Stimulated activated effector memory CD8-positive, alpha-beta T cell treated with anti-CD3 and anti-CD28 coated beads, Interleukin-12 subunit alpha, Interleukin-12 subunit beta, amount 100 ng/mL, for 72 hours (primary cell): ENCODE results near the gene SYNE2.
"Not testable (repeated sequence)": the region's sequence is repeated elsewhere in the genome, so short reads cannot be mapped to it uniquely, and the experiment has no call there.

Experiments used
- ATAC-seq: fragments of 150-1000 bp; cut with Tn5 transposase; 2 replicates; pipeline ENCODE4 v1.10.0; 2021
- DNase-seq, 2 donors: peaks; one replicate each; pipeline ENCODE4 v3.0.0; 2021 to 2022; ENCODE audit warnings: low spot score in 2 of 2
- H3K27ac Mint-ChIP-seq: one replicate; pipeline ENCODE4 v1.8.0; 2022; ENCODE audit warnings: mild to moderate bottlenecking, mixed read lengths
- H3K36me3 Mint-ChIP-seq: one replicate; pipeline ENCODE4 v1.8.0; 2022; ENCODE audit warnings: mild to moderate bottlenecking, mixed read lengths
- H3K4me1 Mint-ChIP-seq: one replicate; pipeline ENCODE4 v1.8.0; 2022; ENCODE audit warnings: mixed read lengths
- H3K4me3 Mint-ChIP-seq: one replicate; pipeline ENCODE4 v1.8.0; 2022; ENCODE audit warnings: mild to moderate bottlenecking, mixed read lengths
- H3K9me3 Mint-ChIP-seq: one replicate; pipeline ENCODE4 v1.8.0; 2022; ENCODE audit warnings: mixed read lengths

SYNE2 gene

DNA sequence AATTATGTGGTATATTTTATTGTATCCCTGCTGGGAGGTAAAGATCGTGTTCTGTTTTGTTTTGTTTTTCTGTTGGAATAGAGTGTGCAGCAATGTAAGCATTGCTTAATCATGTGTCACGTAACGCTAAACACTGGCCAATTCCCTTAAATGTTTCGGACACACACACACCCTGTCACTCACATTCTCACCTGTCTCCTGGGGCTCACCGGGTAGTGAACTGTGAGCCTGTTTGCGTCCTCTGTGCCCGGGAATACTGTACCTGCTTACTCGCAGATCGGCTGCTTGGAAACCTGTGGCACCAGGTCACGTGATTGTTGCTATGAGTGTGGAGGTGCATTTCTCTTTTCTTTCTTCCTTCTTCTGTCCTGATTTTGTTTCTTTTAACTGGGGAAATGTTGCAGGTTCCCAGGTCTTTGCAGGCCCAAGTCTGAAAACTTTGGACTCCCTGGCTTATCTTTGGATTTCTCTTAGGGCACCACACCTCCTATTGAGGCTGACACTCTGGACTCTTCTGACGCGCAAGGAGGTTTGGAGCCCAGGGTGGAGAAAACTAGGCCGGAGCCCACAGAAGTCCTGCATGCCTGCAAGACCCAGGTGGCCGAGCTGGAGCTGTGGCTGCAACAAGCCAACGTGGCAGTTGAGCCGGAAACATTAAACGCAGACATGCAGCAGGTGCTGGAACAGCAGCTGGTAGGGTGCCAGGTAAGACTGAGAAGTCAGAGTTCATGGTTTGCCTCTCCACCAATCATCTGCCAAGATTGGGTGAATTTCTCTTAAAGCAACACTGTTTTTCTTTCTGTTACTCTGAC lies 260.3 kb downstream of the SYNE2 start:
- Mint-ChIP-seq H3K4me3 (no peak overlapping the region), H3K9me3 (no peaks in the 10 kb centered on the region), H3K27ac (peak overlapping the region; percentile 48), H3K36me3 (peaks cover 79% of the 10 kb centered on the region), H3K4me1 (no peaks in the 10 kb centered on the region)
- no peak for DNase-seq
- no peak for ATAC-seq

DNA sequence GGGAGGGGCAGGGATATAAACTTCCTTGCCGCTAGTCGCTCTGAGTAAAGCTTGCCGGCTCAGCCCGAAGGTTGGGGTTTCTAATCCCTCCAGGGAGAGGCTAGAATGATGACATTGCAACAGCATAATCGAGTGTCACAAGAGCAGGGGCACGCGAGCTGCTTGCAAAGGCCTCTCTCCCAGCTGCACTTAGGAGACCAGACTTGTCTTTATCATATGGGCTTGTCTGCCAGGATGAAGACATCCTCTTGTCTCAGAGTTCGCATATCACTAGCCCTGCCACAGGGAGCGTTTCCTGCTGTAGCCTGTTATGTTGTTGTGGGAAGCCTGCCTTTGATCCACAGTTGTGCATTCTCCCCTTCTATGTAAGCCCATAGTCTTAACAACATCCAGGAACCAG lies 261.4 kb downstream of the SYNE2 start:
- H3K36me3 Mint-ChIP-seq: peaks cover 89% of the 10 kb centered on the region
- H3K4me1 Mint-ChIP-seq: peaks cover under 1% of the 10 kb centered on the region
- peak overlapping the region; percentile 52 for H3K27ac Mint-ChIP-seq
- no peaks in the 10 kb centered on the region for H3K9me3 Mint-ChIP-seq
- H3K4me3 Mint-ChIP-seq: no peak overlapping the region
- ATAC-seq (no peak), DNase-seq (no peak)

DNA sequence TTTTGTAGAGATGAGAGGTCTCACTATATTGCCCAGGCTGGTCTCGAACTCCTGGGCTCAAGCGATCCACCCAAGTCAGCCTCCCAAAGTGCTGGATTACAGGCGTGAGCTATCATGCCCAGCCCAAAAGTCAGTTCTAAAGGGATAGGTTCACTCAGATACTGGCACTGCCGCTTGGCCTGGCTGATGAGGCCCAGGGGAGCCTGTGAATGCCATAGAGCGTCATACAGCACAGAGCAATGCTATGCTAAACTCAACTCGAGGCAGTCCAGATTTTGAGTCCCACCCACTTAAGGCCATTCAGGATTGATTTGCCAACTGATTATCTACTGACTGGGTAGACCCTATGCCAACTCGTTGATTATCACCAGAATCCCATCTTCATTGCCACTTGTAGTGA lies 262.0 kb downstream of the SYNE2 start:
- H3K36me3 Mint-ChIP-seq: peaks cover 89% of the 10 kb centered on the region
- H3K9me3 Mint-ChIP-seq: no peaks in the 10 kb centered on the region
- H3K4me3 Mint-ChIP-seq: no peak overlapping the region
- peak overlapping the region; percentile 52 for H3K27ac Mint-ChIP-seq
- DNase-seq (no peak), ATAC-seq (no peak)
- H3K4me1 Mint-ChIP-seq: peaks cover 7% of the 10 kb centered on the region

DNA sequence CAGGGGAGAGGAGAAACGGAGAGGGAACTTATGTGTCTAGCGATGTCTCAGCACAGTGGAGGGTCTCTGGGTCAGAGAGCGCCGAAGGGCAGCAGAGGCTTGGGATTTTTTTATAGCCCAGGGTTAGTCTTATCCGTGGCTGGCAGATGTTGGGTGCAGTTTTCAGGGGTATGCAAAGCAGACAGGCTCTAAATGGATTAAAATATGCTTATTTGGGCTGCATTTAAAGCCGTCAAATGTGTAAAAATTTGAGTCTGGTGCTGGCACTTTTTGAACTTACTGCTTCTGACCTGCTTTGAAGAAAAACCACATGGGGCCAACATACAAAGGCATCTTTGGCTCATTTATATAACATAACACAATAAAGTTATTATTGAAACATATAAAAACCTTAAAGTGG lies 262.6 kb downstream of the SYNE2 start:
- peak overlapping the region; percentile 52 for H3K27ac Mint-ChIP-seq
- peaks cover 8% of the 10 kb centered on the region for H3K4me1 Mint-ChIP-seq
- H3K36me3 Mint-ChIP-seq: peaks cover 95% of the 10 kb centered on the region
- ATAC-seq (no peak), DNase-seq (no peak)
- H3K4me3 Mint-ChIP-seq: no peak overlapping the region
- no peaks in the 10 kb centered on the region for H3K9me3 Mint-ChIP-seq

DNA sequence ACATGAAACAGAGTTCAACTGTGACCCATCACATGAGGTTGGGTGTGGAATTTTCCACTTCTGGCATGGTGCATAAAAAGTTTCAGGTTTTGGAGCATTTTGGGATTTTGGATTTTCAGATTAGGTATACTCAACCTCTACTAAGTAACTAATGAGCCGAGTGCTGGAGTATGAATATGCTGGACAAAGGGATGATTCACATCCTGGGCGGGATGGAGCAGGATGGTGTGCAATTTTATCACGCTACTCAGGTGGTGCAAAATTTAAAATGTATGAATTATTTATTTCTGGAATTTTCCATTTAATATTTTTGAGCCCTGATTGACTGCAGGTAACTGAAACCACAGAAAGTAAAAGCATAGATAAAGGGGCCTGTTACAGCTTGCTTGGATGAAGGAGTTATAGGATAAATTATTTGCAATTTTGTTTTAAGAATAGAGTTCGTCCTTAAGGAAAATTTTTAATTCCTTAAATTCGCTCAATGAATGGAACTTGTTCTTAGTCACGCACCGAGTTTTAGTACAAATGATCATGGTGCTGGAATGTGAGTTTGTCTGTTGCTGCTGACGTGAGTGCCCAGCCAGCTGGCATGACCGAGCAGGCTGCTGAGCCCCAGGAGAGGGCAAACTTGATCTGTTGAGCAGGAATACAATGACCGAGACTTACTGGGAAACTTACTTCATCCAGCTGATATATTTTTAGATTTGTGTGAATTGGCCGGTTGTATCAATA lies 265.0 kb downstream of the SYNE2 start:
- DNase-seq: no peak
- Mint-ChIP-seq H3K36me3 (peaks cover 96% of the 10 kb centered on the region), H3K4me1 (peaks cover 8% of the 10 kb centered on the region), H3K9me3 (no peaks in the 10 kb centered on the region), H3K27ac (peak overlapping the region; percentile 58), H3K4me3 (no peak overlapping the region)
- ATAC-seq: no peak

DNA sequence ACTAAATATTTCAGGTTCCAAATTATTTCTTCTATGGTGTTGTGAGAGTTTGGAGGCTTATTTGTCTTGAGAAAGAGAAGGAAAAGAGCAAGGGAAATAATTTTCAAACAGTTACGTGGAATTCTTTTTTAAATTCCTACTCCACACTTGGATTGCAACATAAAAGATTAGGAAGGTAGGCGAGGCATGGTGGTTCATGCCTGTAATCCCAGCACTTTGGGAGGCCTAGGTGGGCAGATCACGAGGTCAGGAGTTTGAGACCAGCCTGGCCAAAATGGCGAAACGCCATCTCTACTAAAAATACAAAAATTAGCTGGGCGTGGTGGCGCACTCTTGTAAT lies 265.6 kb downstream of the SYNE2 start:
- ATAC-seq, DNase-seq, H3K4me3 Mint-ChIP-seq, H3K9me3 Mint-ChIP-seq: not testable (repeated sequence)
- H3K27ac Mint-ChIP-seq: peak overlapping the region; percentile 58
- peaks cover 96% of the 10 kb centered on the region for H3K36me3 Mint-ChIP-seq
- peaks cover 12% of the 10 kb centered on the region for H3K4me1 Mint-ChIP-seq

DNA sequence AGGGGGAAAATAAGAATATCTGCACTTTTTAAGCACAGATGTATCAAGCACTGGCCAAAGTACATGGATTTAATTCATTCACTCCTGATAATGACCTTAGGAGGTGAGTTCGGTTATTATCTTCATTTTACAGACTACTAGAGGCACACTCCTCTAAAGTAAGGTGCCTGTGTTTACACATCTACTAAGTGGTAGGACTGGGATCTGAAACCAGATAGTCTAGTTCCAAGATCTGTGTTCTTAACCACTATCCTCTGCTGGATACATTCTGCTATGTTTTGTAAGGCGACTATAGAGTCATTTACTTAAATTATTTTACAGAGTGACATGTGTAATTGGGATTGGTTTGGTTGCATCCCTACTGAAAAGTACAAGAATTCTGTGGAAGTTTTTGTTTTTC lies 266.1 kb downstream of the SYNE2 start:
- H3K36me3 Mint-ChIP-seq: peaks cover 97% of the 10 kb centered on the region

DNA sequence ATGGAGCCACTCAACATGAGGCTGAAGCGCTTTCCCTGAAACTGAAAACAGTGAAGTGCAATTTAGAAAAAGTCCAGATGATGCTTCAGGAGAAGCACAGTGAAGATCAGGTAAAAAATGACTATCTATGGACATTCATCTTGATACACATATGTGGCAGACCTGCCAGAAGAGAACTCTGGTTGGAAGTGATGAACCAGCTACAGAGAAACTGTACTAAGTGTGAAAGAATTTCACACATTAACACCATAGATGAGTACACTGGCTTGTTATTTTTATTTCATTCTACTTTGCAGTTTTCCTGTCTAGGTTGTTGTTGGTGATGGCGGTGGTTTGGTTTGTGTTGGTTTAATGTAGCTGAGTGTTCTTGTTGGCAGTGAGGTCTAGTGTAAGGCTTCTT lies 266.7 kb downstream of the SYNE2 start:
- Mint-ChIP-seq H3K4me3 (no peak overlapping the region), H3K4me1 (peaks cover 16% of the 10 kb centered on the region), H3K36me3 (peaks cover 98% of the 10 kb centered on the region), H3K27ac (peak overlapping the region; percentile 58), H3K9me3 (no peaks in the 10 kb centered on the region)
- peak; percentile 87 for ATAC-seq
- peak in 1 of 2 donors; percentile 54 for DNase-seq

More for the DNA sequence above, 266.1 kb downstream of the SYNE2 start:
- Mint-ChIP-seq H3K27ac (peak overlapping the region; percentile 58), H3K9me3 (no peaks in the 10 kb centered on the region), H3K4me1 (peaks cover 16% of the 10 kb centered on the region), H3K4me3 (no peak overlapping the region)
- DNase-seq (no peak), ATAC-seq (no peak)

DNA sequence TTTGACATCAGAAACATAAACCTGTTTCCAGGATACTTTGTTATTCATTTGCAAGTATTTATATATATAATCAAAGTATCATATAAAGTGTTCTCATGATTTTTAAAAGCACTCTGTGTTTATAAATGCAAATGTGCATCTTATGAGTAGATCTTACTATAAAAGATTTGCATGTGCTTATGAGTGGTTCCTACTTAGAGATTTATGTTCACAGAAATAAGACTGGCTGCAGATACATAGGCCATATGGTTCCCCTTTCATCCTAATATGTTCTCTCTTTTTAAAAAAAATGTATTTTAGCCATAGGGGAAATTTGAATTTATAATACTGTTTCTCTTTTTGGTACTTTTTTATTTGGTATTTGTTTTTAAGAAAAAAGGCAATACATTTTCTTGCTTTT lies 267.2 kb downstream of the SYNE2 start:
- ATAC-seq: no peak
- H3K4me3 Mint-ChIP-seq: no peak overlapping the region
- H3K36me3 Mint-ChIP-seq: peaks cover 98% of the 10 kb centered on the region
- H3K9me3 Mint-ChIP-seq: no peaks in the 10 kb centered on the region
- DNase-seq: no peak
- H3K27ac Mint-ChIP-seq: peak overlapping the region; percentile 58
- peaks cover 16% of the 10 kb centered on the region for H3K4me1 Mint-ChIP-seq

DNA sequence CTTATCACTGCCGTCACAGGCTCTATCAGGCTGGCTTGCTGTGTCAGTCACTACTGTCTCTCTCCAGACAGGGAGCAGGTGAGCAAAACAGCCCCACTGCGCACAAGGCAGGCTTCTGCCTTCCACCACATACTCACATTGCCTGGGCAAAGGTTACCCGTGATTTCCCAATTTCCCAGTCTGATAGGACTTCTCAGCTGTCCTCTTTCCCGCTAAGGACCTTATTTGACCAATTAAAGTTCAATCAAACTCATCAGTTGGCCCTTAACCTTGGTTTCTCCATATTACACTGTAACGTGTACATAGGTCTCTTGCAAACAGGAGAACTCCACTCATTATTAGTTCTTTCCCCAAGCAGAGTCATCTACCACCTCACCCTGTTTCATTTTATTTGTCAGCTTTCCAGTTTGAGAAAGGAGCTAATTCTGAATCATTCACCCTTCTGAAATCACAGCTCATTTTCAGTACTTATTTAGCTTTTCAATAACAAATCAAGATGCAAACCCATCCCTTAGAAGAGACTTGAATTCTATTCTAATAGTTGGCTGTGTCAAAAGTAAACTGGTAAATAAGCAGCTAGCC lies 270.5 kb downstream of the SYNE2 start:
- no peak overlapping the region for H3K4me3 Mint-ChIP-seq
- DNase-seq (peak in 1 of 2 donors; percentile 58), ATAC-seq (peak; percentile 88)
- peaks cover 99% of the 10 kb centered on the region for H3K36me3 Mint-ChIP-seq
- no peak overlapping the region for H3K27ac Mint-ChIP-seq
- peaks cover 16% of the 10 kb centered on the region for H3K4me1 Mint-ChIP-seq
- H3K9me3 Mint-ChIP-seq: no peaks in the 10 kb centered on the region

DNA sequence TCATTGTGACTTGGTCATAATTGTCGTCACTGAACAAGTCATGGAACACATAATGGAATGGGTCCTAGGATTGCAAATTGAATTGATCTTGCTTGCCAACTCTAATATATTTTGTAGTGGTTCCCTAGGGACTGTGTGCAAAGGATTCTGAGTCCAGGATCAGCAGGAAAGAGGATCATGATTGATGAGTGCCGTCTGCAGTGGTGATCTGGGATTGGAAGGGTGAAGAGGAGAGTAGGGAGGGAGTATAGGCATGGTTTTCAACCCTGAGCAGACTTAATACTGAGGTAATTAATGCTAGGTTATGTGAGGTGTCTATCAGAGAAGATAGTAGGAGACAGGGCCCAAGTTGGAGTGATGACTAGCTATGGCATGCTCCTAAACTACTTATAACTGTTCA lies 272.5 kb downstream of the SYNE2 start:
- Mint-ChIP-seq H3K4me3 (no peak overlapping the region), H3K27ac (peak overlapping the region; percentile 13), H3K4me1 (peaks cover 8% of the 10 kb centered on the region), H3K36me3 (peaks cover 100% of the 10 kb centered on the region), H3K9me3 (no peaks in the 10 kb centered on the region)
- DNase-seq (no peak), ATAC-seq (no peak)

DNA sequence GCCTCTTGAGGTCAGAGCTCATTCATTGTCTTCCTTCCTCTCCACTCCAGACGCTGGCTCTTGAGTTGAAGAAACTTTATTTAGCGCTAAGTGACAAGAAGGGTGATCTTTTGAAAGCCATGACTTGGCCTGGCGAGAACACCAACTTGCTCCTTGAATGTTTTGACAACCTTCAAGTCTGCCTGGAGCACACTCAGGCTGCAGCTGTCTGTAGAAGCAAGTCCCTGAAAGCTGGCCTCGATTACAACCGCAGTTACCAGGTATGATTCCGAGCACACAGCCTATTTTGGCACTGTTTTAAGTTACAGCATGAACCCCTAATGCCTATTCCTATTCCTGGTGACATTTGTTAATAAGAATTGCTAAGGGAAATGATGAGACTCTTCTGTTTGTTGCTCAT lies 273.7 kb downstream of the SYNE2 start:
- no peak for ATAC-seq
- H3K4me1 Mint-ChIP-seq: peaks cover 8% of the 10 kb centered on the region
- H3K4me3 Mint-ChIP-seq: no peak overlapping the region
- DNase-seq: no peak
- no peaks in the 10 kb centered on the region for H3K9me3 Mint-ChIP-seq
- no peak overlapping the region for H3K27ac Mint-ChIP-seq
- H3K36me3 Mint-ChIP-seq: peaks cover 100% of the 10 kb centered on the region

DNA sequence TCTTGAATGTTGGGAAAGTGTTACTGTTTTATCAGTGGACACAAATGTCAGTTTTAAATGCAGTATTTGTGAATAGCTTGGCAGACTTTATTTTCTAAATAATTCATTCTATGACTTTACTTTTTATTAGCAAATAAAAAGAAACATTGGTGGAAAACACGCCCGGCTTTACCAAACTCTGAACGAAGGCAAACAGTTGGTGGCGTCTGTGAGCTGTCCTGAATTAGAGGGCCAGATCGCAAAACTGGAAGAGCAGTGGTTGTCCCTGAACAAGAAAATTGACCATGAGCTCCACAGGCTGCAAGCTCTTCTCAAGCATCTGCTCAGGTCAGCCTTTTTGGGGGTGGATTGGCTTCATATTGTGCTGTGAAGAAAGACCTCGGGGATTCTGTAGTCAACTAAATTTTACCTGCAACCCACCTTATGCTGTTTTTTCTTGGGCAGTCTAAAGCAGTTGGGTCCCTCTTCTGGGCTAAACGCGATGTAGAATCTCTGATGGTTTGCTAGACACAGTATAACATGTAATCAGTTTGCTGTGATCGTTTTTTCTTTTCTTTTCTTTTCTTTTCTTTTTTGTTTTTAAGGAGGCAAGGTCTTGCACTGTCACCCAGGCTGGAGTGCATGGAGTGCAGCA lies 285.0 kb downstream of the SYNE2 start:
- H3K36me3 Mint-ChIP-seq: peaks cover 98% of the 10 kb centered on the region

DNA sequence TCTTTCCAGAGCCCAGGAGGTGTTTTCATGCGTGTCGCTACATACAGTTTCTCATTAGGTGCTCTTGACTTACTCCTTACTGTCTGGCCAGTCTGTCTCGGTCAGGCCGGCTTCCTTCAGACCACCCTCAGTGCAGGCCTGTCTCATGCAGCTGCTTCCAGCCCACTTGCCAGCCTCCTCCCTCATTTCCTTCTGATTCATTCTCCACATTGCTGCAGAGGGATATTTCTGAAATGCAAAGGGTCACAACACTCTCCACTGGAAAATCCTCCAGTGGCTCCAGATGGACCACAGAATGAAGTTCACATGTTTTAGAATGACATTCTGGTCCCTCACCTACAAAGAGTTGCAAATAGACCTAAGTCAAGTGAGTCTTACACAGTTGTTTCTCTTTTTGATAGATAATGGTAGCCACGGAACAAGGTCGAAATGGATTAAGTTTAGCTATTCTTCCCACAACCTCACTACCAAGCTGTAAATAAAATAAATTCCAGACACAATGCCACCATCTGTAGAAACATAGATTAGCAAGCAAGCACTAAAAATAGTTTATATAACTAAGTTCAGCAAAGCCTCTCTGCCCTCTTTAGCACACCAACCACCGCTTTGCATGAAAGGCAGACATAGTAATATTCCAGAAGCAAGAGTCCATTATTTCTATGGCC lies 294.5 kb downstream of the SYNE2 start:
- ATAC-seq: no peak
- no peaks in the 10 kb centered on the region for H3K4me1 Mint-ChIP-seq
- no peak overlapping the region for H3K4me3 Mint-ChIP-seq
- no peaks in the 10 kb centered on the region for H3K9me3 Mint-ChIP-seq
- peaks cover 98% of the 10 kb centered on the region for H3K36me3 Mint-ChIP-seq
- no peak for DNase-seq
- peak overlapping the region; percentile 81 for H3K27ac Mint-ChIP-seq

More for the DNA sequence above, 285.0 kb downstream of the SYNE2 start:
- ATAC-seq: no peak
- Mint-ChIP-seq H3K4me1 (no peaks in the 10 kb centered on the region), H3K27ac (peak overlapping the region; percentile 63), H3K4me3 (no peak overlapping the region), H3K9me3 (no peaks in the 10 kb centered on the region)
- DNase-seq: no peak

DNA sequence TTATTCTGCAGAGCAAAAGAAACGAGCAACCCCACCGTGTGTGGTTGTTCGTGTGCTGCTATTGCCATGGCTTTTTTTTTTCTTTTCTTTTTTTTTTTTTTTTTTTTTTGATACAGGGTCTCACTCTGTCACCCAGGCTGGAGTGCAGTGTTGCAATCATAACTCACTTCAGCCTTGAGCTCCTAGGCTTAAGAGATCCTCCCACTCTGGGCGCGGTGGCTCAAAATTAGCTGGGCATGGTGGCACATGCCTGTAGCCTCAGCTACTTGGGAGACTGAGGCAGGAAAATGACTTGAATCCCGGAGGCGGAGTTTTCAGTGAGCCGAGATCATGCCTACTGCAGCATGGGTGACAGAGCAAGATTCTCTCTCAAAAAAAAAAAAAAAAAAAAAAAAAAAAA lies 297.1 kb downstream of the SYNE2 start:
- Mint-ChIP-seq H3K4me1 (no peaks in the 10 kb centered on the region), H3K9me3 (no peaks in the 10 kb centered on the region), H3K27ac (peak overlapping the region; percentile 9), H3K36me3 (peaks cover 98% of the 10 kb centered on the region), H3K4me3 (no peak overlapping the region)
- DNase-seq (no peak), ATAC-seq (no peak)
